Mesenteric fat pad (tissue), 1 donor: ENCODE data around the gene PKHD1. TPM values are rescaled to one million over a fixed set of nuclear protein-coding genes. Genes with fewer than 3 reads are reported as not detected.

Source experiments
- DNase-seq: peaks from one replicate; pipeline ENCODE4 v3.0.0-alpha.2; 2020; ENCODE audit warnings: low spot score
- total RNA-seq: library from RNA; stranded (reverse); fragmentation: NEBNext Ultra II Directional; extraction: Animal tissue kit (Norgen Biotek cat#: 25700); gene quantifications from one replicate; pipeline ENCODE4 v1.2.1, GENCODE V29; 2021
- donor health status: DM: yes; HTN: yes; CAD: no.

PKHD1 gene
- total RNA-seq, 1 donor from 2014 or later = not detected

DNA sequence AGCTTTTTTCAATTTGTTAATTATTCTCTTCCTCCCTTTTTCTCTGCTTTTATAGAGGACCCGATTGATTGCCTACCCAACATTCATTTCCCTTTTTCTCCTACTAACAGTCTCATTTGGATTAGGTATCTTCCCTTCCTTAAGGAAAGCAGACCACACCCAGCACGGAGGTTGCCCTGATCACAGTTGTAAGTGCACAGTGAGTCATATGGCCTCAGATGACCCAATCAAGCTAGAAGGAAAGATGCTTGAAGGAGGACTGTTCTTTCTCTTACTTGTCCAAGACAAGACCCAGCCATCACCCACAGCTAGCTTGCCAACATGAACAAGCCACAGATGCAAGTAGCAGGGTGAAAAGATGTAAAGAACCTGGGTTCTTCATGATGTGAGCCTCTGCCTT, 518.6 kb downstream of the PKHD1 start:
- DNase-seq = no peak

DNA sequence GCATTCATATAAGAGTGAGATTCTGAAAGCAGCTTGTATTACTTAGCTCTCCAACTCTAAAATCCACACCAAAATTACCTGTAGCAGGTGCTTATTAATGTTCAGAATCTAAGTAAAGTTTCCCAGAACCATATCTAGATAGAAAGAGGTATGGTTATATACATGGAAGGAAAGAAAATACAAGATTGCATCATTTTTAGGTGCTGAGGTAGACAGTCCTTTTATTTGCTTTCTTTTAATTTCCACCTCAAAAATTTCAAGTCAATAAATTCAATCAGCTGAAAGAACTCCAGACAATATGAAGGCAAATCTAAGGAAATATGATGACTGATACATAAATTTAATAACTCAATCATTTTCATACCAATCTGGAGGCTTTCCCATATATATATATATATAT, 521.9 kb downstream of the PKHD1 start:
- DNase-seq = no peak

Other genes with a start within 250 kb of the PKHD1 start
- gene IL17A, start 98.8 kb upstream of the PKHD1 start, total RNA-seq = not detected
- gene IL17F, start 156.9 kb upstream of the PKHD1 start, total RNA-seq = not detected
- 22.2 TPM for gene MCM3, start 197.1 kb upstream of the PKHD1 start, total RNA-seq